Stomach (tissue), 9 donors: ENCODE results near the gene SCLT1. TPM values are rescaled to one million over a fixed set of nuclear protein-coding genes. Genes with fewer than 3 reads are reported as not detected.

ENCODE experiments used
- DNase-seq, 2 donors: peaks; one replicate each; pipeline versions ENCODE4 v3.0.0 to v3.0.0-alpha.2; 2013 to 2019
- H3K27ac ChIP-seq, 5 donors: fragments of 200-600 bp in 4 of 5; sonication (generic) in 4 of 5; one replicate each; pipeline ENCODE4 v1.5.1; 2013 to 2019; ENCODE audit warnings: mild to moderate bottlenecking in 1 of 5, moderate library complexity in 1 of 5
- H3K27me3 ChIP-seq, 3 donors: fragments of 200-600 bp; sonication (generic); one replicate each; pipeline ENCODE4 v1.5.1; 2017 to 2019; ENCODE audit warnings: mixed run types in 1 of 3
- H3K36me3 ChIP-seq, 4 donors: fragments of 200-600 bp; sonication (generic); 1 replicate in 3 of 4; 2 replicates in 1 of 4; pipeline ENCODE4 v1.5.1; 2016 to 2019
- H3K4me1 ChIP-seq, 4 donors: fragments of 200-600 bp; sonication (generic); one replicate each; pipeline ENCODE4 v1.5.1; 2016 to 2019
- H3K4me3 ChIP-seq, 4 donors: fragments of 200-600 bp; sonication (generic) in 3 of 4; one replicate each; pipeline ENCODE4 v1.5.1; 2016 to 2019; ENCODE audit warnings: mild to moderate bottlenecking in 1 of 4
- H3K9me3 ChIP-seq, 4 donors: fragments of 200-600 bp; sonication (generic); one replicate each; pipeline ENCODE4 v1.5.1; 2016 to 2019
- CTCF ChIP-seq, 7 experiments: fragments of 450-650 bp in 4 of 7; fragments of 200-600 bp in 3 of 7; sonication (generic) in 3 of 7; IDR thresholded peaks; one replicate each; pipeline ENCODE4 v1.5.1; 2016 to 2019; ENCODE audit warnings: antibody characterized with exemption in 7 of 7, control low read depth in 2 of 7, mild to moderate bottlenecking in 1 of 7
- EP300 ChIP-seq: sonication (generic); formaldehyde crosslinking; IDR thresholded peaks from one replicate; pipeline ENCODE4 v1.6.1; 2017; ENCODE audit warnings: antibody characterized with exemption
- POLR2A ChIP-seq, 4 donors: fragments of 450-650 bp; IDR thresholded peaks; one replicate each; pipeline ENCODE4 v1.6.1; 2016; ENCODE audit warnings: antibody characterized with exemption in 4 of 4, control low read depth in 2 of 4, mild to moderate bottlenecking in 1 of 4, moderate library complexity in 1 of 4
- POLR2AphosphoS5 ChIP-seq, 3 donors: sonication (generic); formaldehyde crosslinking; IDR thresholded peaks; one replicate each; pipeline ENCODE4 v1.6.1; 2016; ENCODE audit warnings: antibody characterized with exemption in 3 of 3
- WGBS, 5 donors: extraction: QIAGEN DNeasy Blood & Tissue Kit in 3 of 5; methylation state at CpG; one replicate each; pipeline versions ENCODE4 v1.1.5 to v1.1.7; 2013 to 2018; 5-methylcytosine and 5-hydroxymethylcytosine counted together
- intact Hi-C: fragments of 100-400 bp; cut with DNase I; formaldehyde crosslinking; loops from one replicate; pipeline ENCODE4 v1.15.1; 2023; ENCODE audit warnings: low total_unique reads
- polyA plus RNA-seq, 3 donors: library from polyadenylated mRNA; stranded (reverse); fragments of 200-250 nt; gene quantifications; one replicate each; pipeline ENCODE4 v1.2.3, GENCODE V29; 2013
- total RNA-seq, 5 donors: library from RNA; depleted of rRNA; stranded (reverse); fragments of >200 nt; gene quantifications; one replicate each; pipeline versions ENCODE4 v1.1.0 to v1.2.3, GENCODE V29; 2014 to 2016
- donor health status: healthy with polysubstance abuse.
- donor health status: Bipolar disorder and iron deficiency.
- donor health status: healthy.

SCLT1 gene
- total and polyA plus RNA-seq, 8 donors = 2.3 to 49.0 (median 12.9) TPM

GRCh38 chr4:128868758-128869157 lies 224.6 kb downstream of the SCLT1 start:
- intact Hi-C loops = loop anchor here (10.0 kb wide), 2 partner anchors 314 to 414 kb away; no protein-coding TSS in a partner anchor
- no peaks in the 10 kb centered on the region for H3K4me1 ChIP-seq
- DNase-seq = no peak
- no peak overlapping the region for H3K27ac ChIP-seq
- no peak overlapping the region for H3K4me3 ChIP-seq
- peaks cover 41 to 96% (median 89%) of the 10 kb centered on the region in 4 donors for H3K36me3 ChIP-seq
- no peaks in the 10 kb centered on the region for H3K27me3 ChIP-seq
- no peaks in the 10 kb centered on the region for H3K9me3 ChIP-seq
- 92 to 97% (median 93%) methylated on average over 3 of the region's 3 CpGs for WGBS, 5 donors
- TF ChIP-seq CTCF (IDR thresholded peaks at IDR 0.05) (no peak), EP300 (no peak), POLR2A (IDR thresholded peaks at IDR 0.05) (no peak)

- no peak overlapping the region for H3K27ac ChIP-seq
- H3K4me3 ChIP-seq = no peak overlapping the region
- peaks cover 9 to 20% (median 14%) of the 10 kb centered on the region in 4 donors for H3K4me1 ChIP-seq
- TF ChIP-seq CTCF (IDR thresholded peaks at IDR 0.05) (no peak), EP300 (no peak), POLR2A (IDR thresholded peaks at IDR 0.05) (no peak), POLR2AphosphoS5 (IDR thresholded peaks at IDR 0.05) (no peak)
- no peaks in the 10 kb centered on the region for H3K9me3 ChIP-seq
- no peaks in the 10 kb centered on the region for H3K27me3 ChIP-seq
- 44 to 74% (median 54%) methylated on average over 1 of the region's 1 CpG for WGBS, 5 donors
- DNase-seq = no peak
- intact Hi-C loops = loop anchor here (10.0 kb wide), 2 partner anchors 312 to 412 kb away; no protein-coding TSS in a partner anchor
- H3K36me3 ChIP-seq = peaks cover 43 to 97% (median 88%) of the 10 kb centered on the region in 4 donors
These were observed 226.6 kb downstream of the SCLT1 start for GRCh38 chr4:128866691-128867090.

GRCh38 chr4:128866269-128866668 lies 227.1 kb downstream of the SCLT1 start:
- H3K9me3 ChIP-seq = no peaks in the 10 kb centered on the region
- WGBS, 5 donors = 83 to 98% (median 91%) methylated on average over 2 of the region's 2 CpGs
- no peak for TF ChIP-seq POLR2A (IDR thresholded peaks at IDR 0.05)
- no peak for TF ChIP-seq POLR2AphosphoS5 (IDR thresholded peaks at IDR 0.05)
- no peak for TF ChIP-seq CTCF (IDR thresholded peaks at IDR 0.05)
- TF ChIP-seq EP300 = no peak

GRCh38 chr4:128865132-128865531 lies 228.2 kb downstream of the SCLT1 start:
- Histone ChIP-seq H3K4me3 (no peak overlapping the region), H3K9me3 (no peaks in the 10 kb centered on the region), H3K4me1 (peaks cover 9 to 35% (median 21%) of the 10 kb centered on the region in 4 donors), H3K36me3 (peaks cover 54 to 97% (median 88%) of the 10 kb centered on the region in 4 donors), H3K27ac (no peak overlapping the region), H3K27me3 (no peaks in the 10 kb centered on the region)
- DNase-seq = no peak
- WGBS, 5 donors = 81 to 93% (median 83%) methylated on average over 2 of the region's 2 CpGs
- TF ChIP-seq EP300 (no peak), CTCF (IDR thresholded peaks at IDR 0.05) (no peak), POLR2A (IDR thresholded peaks at IDR 0.05) (no peak), POLR2AphosphoS5 (IDR thresholded peaks at IDR 0.05) (no peak)
- intact Hi-C loops = loop anchor here (10.0 kb wide), 2 partner anchors 310 to 410 kb away; no protein-coding TSS in a partner anchor

More at GRCh38 chr4:128866269-128866668, 227.1 kb downstream of the SCLT1 start:
- no peak overlapping the region for H3K4me3 ChIP-seq
- H3K4me1 ChIP-seq = peaks cover 9 to 24% (median 15%) of the 10 kb centered on the region in 4 donors
- no peak overlapping the region for H3K27ac ChIP-seq
- H3K27me3 ChIP-seq = no peaks in the 10 kb centered on the region
- peaks cover 43 to 97% (median 88%) of the 10 kb centered on the region in 4 donors for H3K36me3 ChIP-seq
- DNase-seq = no peak
- intact Hi-C loops = loop anchor here (10.0 kb wide), 2 partner anchors 311 to 411 kb away; no protein-coding TSS in a partner anchor
